NAMALWA (cell line): ENCODE measurements around the gene MEGF6.

Source experiments
- DNase-seq: peaks from one replicate; pipeline ENCODE4 v3.0.0-alpha.2; 2015; ENCODE audit warnings: low spot score

The MEGF6 gene

DNA sequence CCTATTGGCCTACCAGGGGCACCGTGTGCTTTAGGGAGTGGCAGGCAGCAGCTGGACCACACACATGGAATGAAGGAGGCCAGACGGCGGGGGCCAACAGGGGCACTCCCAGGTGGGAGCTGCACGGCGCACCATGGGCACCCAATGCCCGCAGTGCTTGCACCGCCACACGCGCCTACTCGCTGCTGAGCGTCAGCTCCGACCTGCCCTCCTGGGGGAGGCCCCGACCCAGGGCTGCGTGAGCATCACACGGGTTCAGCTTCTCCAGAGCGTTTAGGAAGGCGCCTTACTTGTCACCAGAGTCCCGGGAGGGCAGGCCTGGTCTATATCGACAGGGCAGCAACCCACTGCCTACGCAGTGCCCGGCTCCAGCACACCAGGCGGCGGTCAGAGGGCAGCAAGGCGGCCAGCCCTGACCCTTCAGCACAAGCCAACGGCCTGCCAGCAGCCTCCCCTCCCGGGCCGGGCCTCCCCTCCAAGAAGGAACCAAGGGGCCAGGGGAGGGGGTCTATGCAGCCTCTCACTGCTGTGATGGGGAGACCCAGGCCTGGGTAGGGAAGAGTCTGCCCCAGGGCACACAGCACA, 91.9 kb downstream of the MEGF6 start:
- DNase-seq: no peak

DNA sequence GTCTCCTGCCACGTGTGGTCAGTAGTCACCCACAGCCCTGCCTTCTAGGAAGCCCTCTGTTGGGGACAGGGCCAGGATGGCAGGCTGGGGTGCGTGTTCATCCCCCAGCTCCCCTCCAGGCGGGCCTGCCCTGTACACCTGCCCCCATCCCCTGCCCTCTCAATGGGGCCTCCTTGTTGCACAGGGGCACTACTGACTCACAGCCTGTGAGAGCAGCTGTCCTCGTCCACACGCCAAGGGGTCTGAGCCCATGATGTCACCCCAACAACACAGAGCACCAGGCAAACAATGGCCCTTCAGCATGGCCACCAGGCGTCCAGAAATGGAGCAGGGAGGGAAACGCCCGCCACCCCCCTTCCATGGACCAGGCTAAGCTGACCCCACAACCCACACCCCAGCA, 92.6 kb downstream of the MEGF6 start:
- DNase-seq: no peak

DNA sequence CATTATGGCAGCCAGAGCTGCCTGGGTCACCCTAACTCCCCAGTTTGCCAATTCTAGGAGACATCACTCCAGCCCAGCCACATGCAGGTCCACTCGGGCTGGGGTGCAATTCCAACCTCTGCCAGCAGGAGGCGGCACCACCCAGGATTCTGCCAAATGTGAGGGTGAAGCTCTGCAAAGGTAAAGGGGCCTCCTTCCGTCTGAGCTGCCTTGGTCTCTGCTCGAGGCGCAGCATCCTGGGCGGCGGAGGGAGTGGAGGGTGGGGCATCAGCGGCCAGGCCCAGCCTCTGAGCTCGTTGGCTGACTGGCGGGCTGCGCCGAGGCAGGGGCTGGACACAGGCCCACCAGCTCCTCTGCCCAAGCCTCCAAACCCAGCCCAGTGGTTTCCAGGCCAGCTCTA, 93.1 kb downstream of the MEGF6 start:
- no peak for DNase-seq

DNA sequence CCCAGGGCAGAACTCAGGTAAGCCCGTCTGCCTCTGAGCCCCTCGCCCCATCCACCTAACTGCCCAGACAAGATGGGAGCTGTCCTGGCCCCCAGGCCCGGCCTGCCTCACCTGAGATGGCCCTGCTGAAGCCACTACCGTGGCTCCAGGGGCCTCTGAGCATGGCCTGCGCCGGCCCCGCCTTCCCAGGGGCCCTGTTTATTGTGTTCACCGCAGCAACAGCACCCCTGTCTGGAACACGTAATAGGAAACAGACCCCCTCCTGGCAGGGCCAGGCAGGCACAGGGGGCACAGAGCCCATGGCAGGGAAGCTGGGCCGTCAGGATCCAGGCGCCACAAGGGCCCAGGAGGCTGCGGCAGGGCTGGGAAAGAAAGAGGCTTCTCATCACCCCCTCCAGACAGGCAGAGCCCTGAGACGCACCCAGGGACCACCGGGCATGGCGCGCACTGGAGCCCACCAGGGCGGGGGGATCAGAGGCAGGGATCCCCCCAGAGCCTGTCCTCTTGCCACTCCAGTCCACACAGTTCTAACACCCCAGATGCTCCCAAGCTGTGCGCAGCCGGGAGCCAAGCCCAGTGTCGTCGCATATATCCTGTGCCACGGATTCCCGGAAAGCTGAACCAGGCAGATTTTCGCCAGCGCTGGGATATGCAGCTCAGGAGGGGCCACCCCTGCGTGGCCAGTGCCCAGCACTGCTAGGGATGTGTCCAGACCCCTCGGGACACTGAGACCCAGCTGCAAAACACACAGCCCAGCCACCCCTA, 94.2 kb downstream of the MEGF6 start:
- no peak for DNase-seq

DNA sequence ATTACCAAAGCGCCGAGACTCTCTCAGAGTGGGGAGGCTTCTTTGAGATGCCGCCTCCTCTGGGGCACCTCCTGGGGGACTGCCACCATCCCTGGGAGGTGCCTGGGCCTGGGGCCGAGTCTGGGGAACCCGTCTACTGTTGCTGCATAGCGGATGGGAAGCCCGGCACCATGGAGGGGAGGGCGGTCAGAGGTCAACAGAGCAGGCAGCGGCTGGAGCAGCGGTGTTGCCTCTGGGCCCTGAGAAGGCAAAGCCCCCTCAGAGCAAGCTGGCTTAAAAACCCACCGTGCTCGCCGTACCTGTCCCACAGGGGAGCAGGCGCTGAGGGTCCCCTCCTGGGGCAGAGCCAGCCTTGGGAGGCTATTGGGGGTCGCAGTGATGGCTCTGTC, 94.8 kb downstream of the MEGF6 start:
- no peak for DNase-seq

DNA sequence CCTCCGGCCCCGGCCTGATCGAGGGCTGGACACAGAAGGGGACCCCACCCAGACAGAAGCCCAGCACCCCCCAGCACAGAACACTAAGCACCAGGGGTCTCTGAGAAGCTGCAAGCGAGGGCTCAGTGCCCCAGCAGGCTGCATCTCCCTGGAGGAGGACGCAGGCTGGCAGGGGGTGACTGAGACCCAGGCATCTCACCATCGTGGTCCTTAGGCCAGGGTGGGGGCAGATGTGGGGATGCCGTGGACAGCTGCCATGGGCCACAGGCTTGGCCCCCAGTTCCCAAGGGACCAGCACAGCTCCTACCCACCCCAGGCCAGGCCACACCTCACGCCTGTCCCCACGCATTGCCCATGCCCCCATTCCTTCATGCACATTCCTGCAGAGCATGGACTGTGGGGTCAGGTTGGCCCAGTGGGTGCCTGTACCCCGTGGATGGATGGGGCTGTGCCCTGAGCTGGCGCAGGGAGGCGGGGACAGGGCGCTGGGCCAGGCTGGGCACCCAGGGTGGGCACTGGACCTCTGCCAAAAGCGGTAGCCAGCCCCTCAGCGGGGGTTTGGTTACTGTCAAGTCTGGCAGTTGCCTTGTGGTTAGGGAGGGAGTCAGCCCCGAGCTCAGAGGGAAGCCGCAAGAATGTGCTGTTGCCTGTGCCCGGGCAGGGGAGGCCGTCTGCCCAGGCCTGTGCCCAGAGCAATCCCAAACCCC, 95.4 kb downstream of the MEGF6 start:
- DNase-seq: no peak

DNA sequence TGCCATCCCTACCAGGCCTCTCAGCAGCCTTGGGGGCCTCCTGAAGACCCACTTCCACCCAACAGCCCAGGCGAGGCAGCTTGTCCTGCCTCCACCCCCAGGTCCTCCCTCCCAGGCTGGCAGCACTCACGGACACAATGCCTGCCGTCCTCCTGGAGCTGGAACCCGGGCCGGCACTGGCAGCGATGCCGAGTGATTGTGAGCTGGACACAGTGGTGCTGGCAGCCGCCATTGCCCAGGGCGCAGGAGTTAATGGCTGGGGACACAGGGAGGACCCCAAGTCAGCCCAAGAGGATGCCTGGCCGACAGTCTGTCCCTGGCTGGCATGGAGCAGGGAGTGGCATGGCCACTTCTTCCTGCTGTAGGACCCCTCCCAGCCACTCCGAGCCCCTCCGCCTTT, 96.0 kb downstream of the MEGF6 start:
- DNase-seq: no peak

DNA sequence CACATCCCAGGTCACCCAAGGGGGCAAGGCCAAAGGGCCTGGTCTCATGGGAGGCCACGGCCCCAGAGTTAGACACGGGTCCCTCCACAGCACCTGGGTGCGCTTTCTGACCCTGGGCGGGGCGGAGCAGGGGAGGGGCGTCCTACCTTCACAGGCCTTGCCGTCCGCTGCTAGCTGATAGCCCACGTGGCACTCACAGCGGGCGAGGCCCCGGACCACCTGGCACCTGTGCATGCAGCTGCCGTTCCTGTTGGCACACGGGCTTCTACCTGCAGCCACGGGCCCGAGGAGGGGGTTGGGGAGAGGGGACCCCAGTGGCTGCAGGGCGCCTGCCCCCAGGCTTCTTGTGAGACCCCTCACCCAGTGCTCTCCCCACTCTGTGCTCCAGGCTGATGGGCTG, 96.9 kb downstream of the MEGF6 start:
- DNase-seq: no peak

DNA sequence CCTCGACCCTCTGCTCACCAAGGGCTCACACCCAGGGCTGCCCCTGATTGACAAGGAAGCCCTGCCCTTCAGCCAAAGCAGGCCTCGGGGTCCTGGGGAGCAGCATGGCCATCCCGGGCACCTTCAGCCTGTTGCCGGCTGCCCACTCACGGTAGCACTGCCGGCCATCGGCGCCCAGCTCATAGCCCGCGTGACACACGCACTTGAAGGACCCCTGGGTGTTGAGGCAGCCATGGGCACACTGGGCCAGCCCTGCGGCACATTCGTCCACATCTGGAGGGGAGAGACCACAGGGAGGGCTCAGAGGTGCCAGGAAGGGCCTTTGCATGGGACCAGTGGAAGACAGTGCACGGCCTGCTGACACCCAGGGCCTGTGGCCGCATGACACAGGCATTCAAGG, 99.5 kb downstream of the MEGF6 start:
- no peak for DNase-seq

DNA sequence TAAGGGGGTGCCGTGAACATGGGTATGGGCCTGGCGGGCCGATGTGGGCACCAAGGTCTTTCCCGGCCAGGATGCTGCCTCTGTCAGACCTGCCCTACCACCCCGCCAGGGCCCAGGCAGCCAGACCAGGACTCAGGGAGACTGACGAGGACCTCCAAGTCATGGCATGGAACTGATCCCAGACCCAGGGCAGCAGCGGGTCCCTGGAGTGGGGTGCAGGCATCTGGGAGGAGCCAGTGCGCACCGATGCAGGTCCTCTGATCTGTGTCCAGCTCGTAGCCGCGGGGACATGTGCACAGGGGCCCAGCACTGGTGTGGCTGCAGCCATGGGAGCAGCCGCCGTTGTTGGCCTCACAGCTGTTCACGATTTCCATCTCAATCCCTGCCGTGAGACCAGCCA, 100.0 kb downstream of the MEGF6 start:
- no peak for DNase-seq

DNA sequence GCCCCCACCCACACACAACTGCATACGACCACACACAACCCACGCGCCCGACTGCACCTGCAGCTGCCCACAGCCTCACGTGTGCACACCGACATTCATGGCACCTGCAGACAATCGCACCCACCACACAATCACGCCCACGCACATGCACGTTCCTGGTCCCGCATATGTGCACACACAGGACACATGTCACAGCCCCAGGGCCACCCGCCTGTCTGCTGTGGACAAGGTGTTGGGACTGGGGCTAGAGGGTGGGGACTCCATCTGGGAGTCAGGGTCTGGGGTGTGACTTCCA, 100.4 kb downstream of the MEGF6 start:
- DNase-seq: no peak

DNA sequence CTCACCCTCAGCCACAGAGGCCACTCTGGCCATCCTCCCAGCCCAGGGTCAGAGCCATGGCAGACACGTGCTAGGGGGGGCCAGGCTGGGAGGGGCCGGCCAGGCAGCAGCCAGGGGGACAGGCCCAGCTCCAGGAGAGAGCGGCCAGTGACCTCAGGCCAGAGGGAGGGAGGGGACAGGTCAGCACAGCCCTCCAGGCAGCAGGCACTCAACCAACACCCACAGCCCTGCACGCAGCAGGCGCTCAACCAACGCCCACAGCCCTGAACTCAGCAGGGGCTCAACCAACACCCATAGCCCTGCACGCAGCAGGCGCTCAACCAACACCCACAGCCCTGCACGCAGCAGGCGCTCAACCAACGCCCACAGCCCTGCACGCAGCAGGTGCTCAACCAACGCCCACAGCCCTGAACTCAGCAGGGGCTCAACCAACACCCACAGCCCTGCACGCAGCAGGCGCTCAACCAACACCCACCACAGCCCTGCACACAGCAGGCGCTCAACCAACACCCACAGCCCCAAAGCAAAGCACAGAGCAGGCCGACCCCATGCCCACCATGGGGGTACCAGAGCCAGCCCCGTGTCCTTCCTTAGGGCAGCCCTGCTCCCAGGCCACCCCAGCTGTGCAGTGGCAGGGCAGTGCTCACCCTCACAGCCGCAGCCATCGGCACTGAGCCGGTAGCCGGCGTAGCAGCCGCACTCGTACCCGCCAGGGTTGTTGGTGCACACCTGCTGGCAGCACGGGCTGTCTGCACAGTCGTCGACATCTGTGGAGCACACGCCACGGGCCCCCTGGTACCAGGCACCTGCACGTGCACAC, 101.0 kb downstream of the MEGF6 start:
- DNase-seq: no peak

DNA sequence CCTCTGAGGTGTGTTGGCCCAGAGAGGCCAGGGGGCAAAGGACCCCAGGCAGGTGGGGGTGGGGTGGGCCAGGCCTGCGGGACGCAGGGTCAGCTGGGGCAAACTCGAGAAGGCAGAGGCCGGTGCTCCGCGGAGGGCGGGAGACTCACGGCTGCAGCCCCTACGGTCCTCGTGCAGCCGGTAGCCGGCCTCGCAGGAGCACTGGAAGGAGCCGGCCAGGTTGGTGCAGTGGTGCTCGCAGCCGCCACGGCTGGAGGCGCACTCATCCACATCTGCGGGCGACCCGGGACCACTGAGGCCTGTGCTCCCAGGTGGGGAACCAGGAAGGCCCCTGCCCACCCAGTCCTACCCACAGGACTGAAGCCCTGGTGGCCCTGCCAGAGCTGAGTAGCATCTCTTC, 101.6 kb downstream of the MEGF6 start:
- DNase-seq: no peak

DNA sequence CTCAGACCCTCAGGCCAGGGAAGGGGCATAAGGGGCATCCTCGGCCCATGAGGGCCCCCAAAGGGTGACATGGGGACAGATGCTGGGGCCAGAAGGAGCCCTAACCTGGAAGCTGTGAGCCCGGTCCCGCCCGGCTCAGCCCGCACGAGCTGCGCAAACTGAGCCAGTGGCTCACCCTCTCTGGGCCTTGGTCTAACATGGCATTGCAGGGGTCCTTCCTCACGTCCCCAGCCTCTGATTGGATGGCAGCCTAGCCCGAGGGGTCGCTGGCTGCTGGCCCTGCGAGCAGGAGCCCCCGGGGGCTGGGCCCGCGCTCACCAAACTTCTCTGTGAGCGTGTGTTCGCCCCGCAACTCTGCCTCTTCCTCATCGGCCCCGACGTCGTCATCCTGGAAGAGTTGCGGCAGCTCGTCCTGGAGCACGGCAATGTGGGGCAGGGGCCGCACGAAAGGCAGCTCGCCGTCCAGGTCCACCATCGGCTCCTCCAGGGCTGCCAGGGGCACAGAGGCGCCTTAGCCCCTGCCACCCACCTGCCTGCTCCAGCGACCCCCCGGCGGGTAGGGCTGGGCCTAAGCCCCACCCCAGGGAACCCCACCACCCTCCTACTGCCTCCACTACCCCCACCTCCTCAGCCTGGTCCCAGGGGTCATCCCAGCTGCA, 102.4 kb downstream of the MEGF6 start:
- DNase-seq: no peak

DNA sequence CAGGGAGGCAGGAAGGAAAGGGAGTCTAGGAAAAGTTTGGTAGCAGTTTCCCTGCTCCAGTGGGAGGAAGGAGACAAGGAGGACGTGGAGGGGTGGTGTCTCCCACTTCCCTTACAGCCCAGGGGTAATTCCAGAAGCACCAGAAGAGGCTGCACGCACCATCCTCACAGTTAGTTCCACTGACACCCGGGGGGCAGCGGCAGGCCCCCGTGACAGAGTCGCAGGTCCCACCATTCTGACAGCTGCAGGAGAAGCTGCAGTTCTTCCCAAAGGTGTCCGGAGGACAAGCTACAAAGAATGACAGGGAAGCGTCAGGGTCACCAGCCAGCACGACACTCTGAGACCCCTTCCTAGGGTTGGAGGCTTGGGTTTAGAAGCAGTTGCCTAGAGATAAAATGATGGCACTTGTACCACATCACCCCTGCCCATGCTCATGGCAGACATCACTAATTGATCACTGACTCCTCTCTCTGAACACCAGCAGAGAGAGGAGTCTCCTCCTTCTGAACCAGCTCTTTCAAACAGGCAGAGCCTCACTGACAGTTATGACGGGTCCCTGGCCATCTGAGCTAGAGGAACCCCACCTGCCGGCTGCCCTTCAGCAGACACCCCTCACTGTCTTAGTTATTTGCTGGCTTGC, 103.6 kb downstream of the MEGF6 start:
- DNase-seq: peak; percentile 39

DNA sequence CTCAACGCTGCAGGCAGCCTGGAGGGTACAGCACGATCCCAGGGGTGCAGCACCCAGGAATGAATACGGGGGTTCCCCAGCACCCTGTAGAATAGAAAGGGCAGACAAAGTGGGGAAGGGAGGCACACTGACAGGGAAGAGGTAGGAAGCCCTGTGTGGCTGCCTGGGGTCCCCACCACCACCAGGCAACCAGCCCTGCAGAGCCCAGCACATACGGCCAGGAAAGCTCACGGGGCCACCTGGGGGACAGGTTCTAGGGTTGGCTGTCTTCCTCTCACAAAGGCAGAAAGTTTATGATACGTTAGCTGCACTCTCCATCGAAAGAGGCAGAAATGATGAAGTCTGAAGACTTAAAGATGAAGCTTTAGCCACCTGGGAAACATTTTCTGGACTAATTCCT, 104.4 kb downstream of the MEGF6 start:
- DNase-seq: no peak

DNA sequence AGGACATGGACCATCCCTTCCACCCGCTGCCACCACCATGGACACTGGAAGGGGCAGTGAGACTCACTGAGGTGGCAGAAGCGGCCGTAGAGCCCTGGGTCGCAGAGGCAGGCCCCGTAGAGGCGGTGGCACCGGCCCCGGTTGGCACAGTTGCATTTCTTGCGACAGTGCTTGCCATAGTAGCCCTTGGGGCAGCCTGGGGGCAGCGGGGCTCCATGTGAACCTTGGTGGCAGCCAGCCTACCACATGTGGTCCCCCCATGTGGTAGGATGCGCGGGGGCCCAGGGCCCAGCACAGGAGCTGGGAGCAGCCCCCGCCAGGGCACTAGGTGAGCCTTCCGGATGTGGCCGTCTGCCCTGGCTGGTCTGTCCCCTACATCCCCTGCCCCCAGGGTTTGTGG, 105.3 kb downstream of the MEGF6 start:
- DNase-seq: no peak

DNA sequence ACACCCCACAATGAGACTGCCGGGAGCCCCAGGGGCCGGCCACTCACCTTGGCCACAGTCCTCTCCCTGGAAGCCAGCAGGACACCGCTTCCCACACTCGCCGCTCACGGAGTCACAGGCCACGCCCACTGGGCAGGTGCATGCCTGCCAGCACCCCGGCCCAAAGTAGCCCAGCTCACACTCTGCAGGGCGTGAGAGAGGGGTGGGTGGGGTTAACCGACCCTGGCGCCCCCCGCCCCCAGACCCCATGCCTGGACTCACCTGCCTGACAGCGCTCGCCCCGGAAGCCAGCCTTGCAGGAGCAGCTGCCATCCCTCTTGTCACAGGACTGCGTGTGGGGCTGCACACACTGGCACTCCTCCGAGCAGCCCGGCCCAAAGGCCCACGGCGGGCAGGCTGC, 106.1 kb downstream of the MEGF6 start:
- DNase-seq: no peak

DNA sequence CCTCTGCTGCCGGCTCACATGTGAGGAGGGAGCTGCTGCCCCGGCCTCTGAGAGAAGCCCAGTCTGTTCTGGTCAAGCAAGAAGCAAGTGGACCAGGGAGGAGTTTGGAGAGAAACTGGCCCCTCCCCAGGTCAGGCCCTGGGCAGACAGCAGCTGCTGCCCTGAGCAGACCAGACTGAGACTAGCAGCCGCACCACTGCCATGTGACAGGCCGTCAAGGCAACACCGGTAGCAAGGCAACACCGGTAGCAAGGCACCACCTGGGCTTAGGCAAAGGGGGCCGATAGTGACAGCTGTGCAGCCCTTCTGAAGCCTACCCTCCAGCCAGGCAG, 106.5 kb downstream of the MEGF6 start:
- no peak for DNase-seq

DNA sequence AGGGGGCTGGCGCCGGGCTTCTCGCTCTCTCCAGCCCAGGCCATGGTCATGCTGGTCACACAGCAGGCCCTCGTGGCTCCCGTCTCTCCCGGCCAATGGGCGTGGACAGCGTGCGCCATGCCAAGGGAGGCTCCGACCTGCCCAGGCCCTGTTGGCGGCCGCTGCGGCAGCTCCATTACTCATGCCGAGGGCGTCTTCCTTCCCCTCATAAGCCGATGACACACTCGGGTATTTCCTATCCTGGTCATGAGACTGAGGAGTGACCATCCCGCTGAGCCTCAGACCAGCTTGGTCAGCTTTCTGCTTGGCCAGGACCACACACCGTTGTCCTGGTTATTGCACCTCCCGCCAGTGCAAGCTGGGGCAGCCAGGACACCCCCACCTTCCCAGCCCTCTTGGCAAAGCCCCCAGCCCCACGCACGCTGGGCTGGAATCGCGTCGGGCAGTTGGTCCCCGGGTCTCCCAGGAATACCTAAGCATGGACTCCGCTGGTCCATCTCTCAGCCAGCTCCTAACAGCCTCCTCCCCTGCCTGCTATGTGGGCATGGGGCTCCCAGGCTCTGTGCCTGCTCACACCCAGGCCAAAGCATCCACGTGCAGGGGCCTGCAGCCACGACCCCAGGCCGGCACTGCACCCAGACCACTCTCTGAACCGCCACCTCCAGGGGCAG, 107.0 kb downstream of the MEGF6 start:
- no peak for DNase-seq

DNA sequence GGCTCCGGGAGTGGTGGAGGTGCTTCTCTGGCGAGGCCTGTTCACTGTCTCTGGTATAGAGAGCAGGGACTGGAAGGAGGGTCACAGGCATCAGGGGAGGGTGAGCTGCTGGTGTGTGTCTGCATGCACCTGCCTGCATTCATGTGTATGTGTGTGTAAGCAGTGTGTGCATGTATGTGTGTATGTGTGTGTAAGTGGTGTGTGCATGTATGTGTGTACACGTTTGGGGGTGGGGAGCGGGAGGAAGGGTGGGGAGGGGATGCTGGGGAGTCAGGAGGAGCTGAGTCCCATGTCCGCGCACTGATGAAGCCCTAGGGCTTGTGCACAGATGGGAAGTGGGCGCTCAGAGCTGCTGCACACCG, 107.8 kb downstream of the MEGF6 start:
- no peak for DNase-seq
